SK-N-SH (cell line): ENCODE measurements around the gene CPT1C. TPM values are rescaled to one million over a fixed set of nuclear protein-coding genes. Genes with fewer than 3 reads are reported as not detected.

Experiments
- CTCF ChIA-PET: fragments of 300-600, 350-600 bp; formaldehyde crosslinking; extraction: SDS; loops from one replicate; lab custom pipeline; 2021; lab: Yijun Ruan, JAX
- POLR2A ChIA-PET: fragments of 350-600 bp; sonication (Branson Sonifier 250); formaldehyde crosslinking; extraction: SDS; loops from one replicate; lab custom pipeline; 2020; ENCODE audit warnings: antibody characterized with exemption, inconsistent platforms; lab: Yijun Ruan, JAX
- DNase-seq: peaks from one replicate; pipeline ENCODE4 v3.0.0; 2012
- H2AFZ ChIP-seq: fragments of 200-600 bp; sonication (generic); 2 replicates; pipeline ENCODE4 v1.8.1; 2016; ENCODE audit warnings: antibody characterized with exemption, mild to moderate bottlenecking, low read depth
- H3F3A ChIP-seq: fragments of 200-600 bp; sonication (generic); replicated peaks from 2 replicates; pipeline ENCODE3; 2016; ENCODE audit warnings: antibody characterized with exemption, mild to moderate bottlenecking; ENCODE audit not compliant: insufficient read depth
- H3K27ac ChIP-seq, 2 experiments: fragments of 200-500 bp in 1 of 2; fragments of 200-600 bp in 1 of 2; sonication (Bioruptor generic) in 1 of 2; sonication (generic), shearing (Covaris generic) in 1 of 2; 2 replicates each; pipeline versions ENCODE4 v1.5.1 to v1.6.1; 2014 to 2016; ENCODE audit warnings: low read depth in 2 of 2, inconsistent platforms in 1 of 2, low read length in 1 of 2, mild to moderate bottlenecking in 1 of 2, mixed read lengths in 1 of 2
- H3K27me3 ChIP-seq: fragments of 200-600 bp; sonication (generic), shearing (Covaris generic); 2 replicates; pipeline ENCODE4 v1.6.1; 2016; ENCODE audit warnings: mixed run types; ENCODE audit not compliant: insufficient read depth
- H3K36me3 ChIP-seq, 2 experiments: fragments of 200-500 bp in 1 of 2; fragments of 200-600 bp in 1 of 2; sonication (Bioruptor generic) in 1 of 2; sonication (generic) in 1 of 2; replicated peaks in 1 of 2; 2 replicates each; pipeline versions ENCODE3 to v1.5.1; 2014 to 2016; ENCODE audit warnings: low read length in 1 of 2, mild to moderate bottlenecking in 1 of 2; ENCODE audit not compliant: insufficient read depth in 2 of 2, control insufficient read depth in 1 of 2
- H3K4me1 ChIP-seq, 2 experiments: fragments of 200-500 bp in 1 of 2; fragments of 200-600 bp in 1 of 2; sonication (Bioruptor generic) in 1 of 2; sonication (generic), shearing (Covaris generic) in 1 of 2; 2 replicates each; pipeline versions ENCODE4 v1.5.1 to v1.6.1; 2014 to 2016; ENCODE audit warnings: low read depth in 1 of 2, low read length in 1 of 2, mixed run types in 1 of 2; ENCODE audit not compliant: insufficient read depth in 2 of 2, control insufficient read depth in 1 of 2
- H3K4me2 ChIP-seq: fragments of 200-600 bp; sonication (generic), shearing (Covaris generic); 2 replicates; pipeline ENCODE4 v1.6.1; 2017; ENCODE audit warnings: mixed run types
- H3K4me3 ChIP-seq, 2 experiments: fragments of 200-500 bp in 1 of 2; fragments of 200-600 bp in 1 of 2; sonication (Bioruptor generic) in 1 of 2; sonication (generic), shearing (Covaris generic) in 1 of 2; 2 replicates each; pipeline versions ENCODE4 v1.5.1 to v1.8.1; 2014 to 2016; ENCODE audit warnings: low read depth in 2 of 2, inconsistent platforms in 1 of 2, low read length in 1 of 2, mild to moderate bottlenecking in 1 of 2, mixed read lengths in 1 of 2, moderate library complexity in 1 of 2
- H3K79me2 ChIP-seq: fragments of 200-600 bp; sonication (generic); 2 replicates; pipeline ENCODE4 v1.8.1; 2017; ENCODE audit warnings: mild to moderate bottlenecking; ENCODE audit not compliant: insufficient read depth
- H3K9ac ChIP-seq: fragments of 200-600 bp; sonication (generic); 2 replicates; pipeline ENCODE4 v1.6.1; 2017; ENCODE audit warnings: mixed run types
- H3K9me2 ChIP-seq: fragments of 200-600 bp; sonication (generic); 2 replicates; pipeline ENCODE4 v1.6.1; 2017; ENCODE audit warnings: mixed run types
- H3K9me3 ChIP-seq: fragments of 200-600 bp; sonication (generic); 2 replicates; pipeline ENCODE4 v1.6.1; 2017; ENCODE audit warnings: mixed run types, mild to moderate bottlenecking, moderate library complexity
- H4K20me1 ChIP-seq: fragments of 200-600 bp; sonication (generic); 2 replicates; pipeline ENCODE4 v1.6.1; 2017; ENCODE audit warnings: mild to moderate bottlenecking, mixed run types; ENCODE audit not compliant: insufficient read depth
- CTCF ChIP-seq: fragments of 200-600 bp; sonication (generic); IDR thresholded peaks from 2 replicates; pipeline ENCODE4 v1.6.1; 2017; ENCODE audit warnings: antibody characterized with exemption, mild to moderate bottlenecking, moderate library complexity
- GABPA ChIP-seq: IDR thresholded peaks from 2 replicates; pipeline ENCODE4 v1.4.0; 2012; ENCODE audit warnings: low read depth, mild to moderate bottlenecking
- MAX ChIP-seq: IDR thresholded peaks from 2 replicates; pipeline ENCODE4 v1.4.0; 2012; ENCODE audit warnings: low read depth
- PBX3 ChIP-seq: IDR thresholded peaks from 2 replicates; pipeline ENCODE4; 2012
- POLR2AphosphoS5 ChIP-seq: IDR thresholded peaks from 2 replicates; pipeline ENCODE4 v1.6.1; 2012; ENCODE audit warnings: low read depth, low read length
- RCOR1 ChIP-seq: fragments of 150-350 bp; IDR thresholded peaks from 2 replicates; pipeline ENCODE4 v1.6.1; 2017; ENCODE audit warnings: antibody characterized with exemption, low read length
- REST ChIP-seq: IDR thresholded peaks from 2 replicates; pipeline ENCODE4 v1.6.1; 2012; ENCODE audit warnings: mild to moderate bottlenecking, low read depth, low read length, moderate library complexity
- RXRA ChIP-seq: IDR thresholded peaks from 2 replicates; pipeline ENCODE4 v1.4.0; 2012; ENCODE audit warnings: low read depth, mild to moderate bottlenecking, borderline replicate concordance
- USF1 ChIP-seq: IDR thresholded peaks from 2 replicates; pipeline ENCODE4 v1.4.0; 2012; ENCODE audit warnings: low read depth, borderline replicate concordance
- YY1 ChIP-seq: IDR thresholded peaks from 2 replicates; pipeline ENCODE4 v1.4.0; 2012; ENCODE audit warnings: low read depth, mild to moderate bottlenecking
- ZBTB33 ChIP-seq: IDR thresholded peaks from 2 replicates; pipeline ENCODE4 v1.4.0; 2012; ENCODE audit warnings: low read depth, borderline replicate concordance
- WGBS: methylation state at CpG from one replicate; pipeline ENCODE4 v1.1.6; 2017; ENCODE audit warnings: low lambda C conversion rate; 5-methylcytosine and 5-hydroxymethylcytosine counted together
- polyA plus RNA-seq, 3 experiments: library from polyadenylated mRNA; depleted of rRNA; stranded (reverse); fragments of >200 nt; gene quantifications; 2 replicates each; pipeline ENCODE4 v1.2.3, GENCODE V29; 2012

The CPT1C gene
- polyA plus RNA-seq, 1 of the 3 experiments (the other 2 are of a cell fraction), result 139 TPM

- Histone ChIP-seq H3K36me3 (peaks cover 13 to 76% of the 10 kb centered on the region in 2 experiments), H3F3A (no peaks in the 10 kb centered on the region), H3K79me2 (peaks cover 10% of the 10 kb centered on the region; the same call in 1 of the 2 replicates), H3K9me3 (no peaks in the 10 kb centered on the region), H3K4me3 (no peak overlapping the region), H3K9ac (no peak overlapping the region), H3K27ac (no peak overlapping the region), H3K27me3 (no peaks in the 10 kb centered on the region), H3K4me2 (no peak overlapping the region), H2AFZ (no peak overlapping the region), H3K9me2 (no peaks in the 10 kb centered on the region), H4K20me1 (0 out of 2 replicates have a peak, but pooled peaks cover 10% of the 10 kb centered on the region), H3K4me1 (no peaks in the 10 kb centered on the region)
- ChIA-PET CTCF (interaction anchor here (1.0 to 5.5 kb wide), 3 partner anchors 11 to 84 kb away, joined by 3 to 26 read pairs (median 4); no protein-coding TSS in a partner anchor), POLR2A (interaction anchor here (2.1 kb wide), 1 partner anchor 10 kb away, joined by 6 read pairs; no protein-coding TSS in a partner anchor)
- WGBS, result 96% methylated on average over 10 of the region's 10 CpGs
- TF ChIP-seq RCOR1 (no peak), GABPA (no peak), REST (no peak), PBX3 (no peak), POLR2AphosphoS5 (no peak), MAX (no peak), RXRA (no peak), USF1 (no peak), ZBTB33 (no peak), CTCF (no peak), YY1 (no peak)
- no peak for DNase-seq
These were observed 36.3 kb upstream of the CPT1C start for GRCh38 chr19:49654581-49654980.
